GM19372 (cell line): Measurements from ENCODE around the gene NUP58.
"Not testable (repeated sequence)": the region's sequence is repeated elsewhere in the genome, so short reads cannot be mapped to it uniquely, and the experiment has no call there.

Source experiments
- ATAC-seq: cut with Tn5 transposase; IDR thresholded peaks from one replicate; pipeline ENCODE4 v1.9.1; 2021; ENCODE audit warnings: mild to moderate bottlenecking, low read depth, moderate library complexity; ENCODE audit not compliant: unreplicated experiment

The NUP58 gene

GRCh38 chr13:25302121-25302520 is 696 bp downstream of the NUP58 start:
- no peak for ATAC-seq

GRCh38 chr13:25306671-25307464 is 5.4 kb downstream of the NUP58 start:
- ATAC-seq = no peak

- no peak for ATAC-seq
Measured at GRCh38 chr13:25310891-25311290, 9.5 kb downstream of the NUP58 start.

- not testable (repeated sequence) for ATAC-seq
Measured at GRCh38 chr13:25318946-25319345, 17.5 kb downstream of the NUP58 start.

- no peak for ATAC-seq
Measured at GRCh38 chr13:25319771-25320170, 18.3 kb downstream of the NUP58 start.

GRCh38 chr13:25324100-25324499 is 22.7 kb downstream of the NUP58 start:
- no peak for ATAC-seq

- ATAC-seq = no peak
Measured at GRCh38 chr13:25329706-25330105, 28.3 kb downstream of the NUP58 start.

- no peak for ATAC-seq
Measured at GRCh38 chr13:25330541-25330940, 29.1 kb downstream of the NUP58 start.

GRCh38 chr13:25335856-25336255 is 34.4 kb downstream of the NUP58 start:
- no peak for ATAC-seq

GRCh38 chr13:25345576-25345975 is 44.2 kb downstream of the NUP58 start:
- ATAC-seq = no peak

GRCh38 chr13:25347151-25347550 is 45.7 kb downstream of the NUP58 start:
- ATAC-seq = no peak

- no peak for ATAC-seq
Measured at GRCh38 chr13:25351404-25351803, 50.0 kb downstream of the NUP58 start.

- ATAC-seq = no peak
Measured at GRCh38 chr13:25352230-25352629, 50.8 kb downstream of the NUP58 start.

- ATAC-seq = no peak
Measured at GRCh38 chr13:25352806-25353205, 51.4 kb downstream of the NUP58 start.

- ATAC-seq = no peak
Measured at GRCh38 chr13:25353344-25353743, 51.9 kb downstream of the NUP58 start.

- ATAC-seq = no peak
Measured at GRCh38 chr13:25354377-25354776, 53.0 kb downstream of the NUP58 start.

GRCh38 chr13:25360443-25360842 is 59.0 kb downstream of the NUP58 start:
- not testable (repeated sequence) for ATAC-seq

GRCh38 chr13:25365720-25366235 is 64.4 kb downstream of the NUP58 start:
- no peak for ATAC-seq

- no peak for ATAC-seq
Measured at GRCh38 chr13:25371158-25371874, 69.9 kb downstream of the NUP58 start.

- ATAC-seq = no peak
Measured at GRCh38 chr13:25371875-25372283, 70.5 kb downstream of the NUP58 start, which contains the start of gene ATP8A2. ATP8A2 (plus strand) TSS chr13:25371974; CDS start chr13:25372213, 239 bp downstream.

- ATAC-seq = no peak
Measured at GRCh38 chr13:25372284-25373081, 71.1 kb downstream of the NUP58 start.
